Measurements from ENCODE around the gene UBTD1.
"Not testable (repeated sequence)": the region's sequence is repeated elsewhere in the genome, so short reads cannot be mapped to it uniquely, and the experiment has no call there.

The UBTD1 gene

DNA sequence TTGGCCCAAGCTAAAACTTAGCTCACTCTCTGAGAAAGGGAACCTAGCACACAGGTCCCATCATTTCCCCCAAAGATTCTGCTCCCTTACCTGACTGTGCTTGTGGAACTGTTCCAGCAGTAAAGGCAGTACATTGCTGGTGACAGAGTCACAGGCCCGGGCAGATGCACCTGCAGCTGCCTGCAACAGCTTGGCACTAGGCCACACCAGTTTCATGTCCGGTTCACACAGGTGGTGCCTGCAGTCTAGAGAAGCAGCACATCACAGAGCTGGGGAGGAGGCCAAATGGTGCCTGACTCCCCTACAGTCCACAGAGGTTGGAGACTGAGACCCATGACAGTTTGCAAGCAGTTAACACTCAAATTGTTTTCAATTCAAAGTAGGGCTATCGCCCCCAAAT, 30.6 kb upstream of the UBTD1 start:
- H3K4me1 Mint-ChIP-seq (ENCODE audit: low read depth) = peaks cover 1% of the 10 kb centered on the region
- H3K27ac Mint-ChIP-seq = no peak overlapping the region
- H3K36me3 Mint-ChIP-seq (ENCODE audit: low read depth) = peaks cover 35% of the 10 kb centered on the region

DNA sequence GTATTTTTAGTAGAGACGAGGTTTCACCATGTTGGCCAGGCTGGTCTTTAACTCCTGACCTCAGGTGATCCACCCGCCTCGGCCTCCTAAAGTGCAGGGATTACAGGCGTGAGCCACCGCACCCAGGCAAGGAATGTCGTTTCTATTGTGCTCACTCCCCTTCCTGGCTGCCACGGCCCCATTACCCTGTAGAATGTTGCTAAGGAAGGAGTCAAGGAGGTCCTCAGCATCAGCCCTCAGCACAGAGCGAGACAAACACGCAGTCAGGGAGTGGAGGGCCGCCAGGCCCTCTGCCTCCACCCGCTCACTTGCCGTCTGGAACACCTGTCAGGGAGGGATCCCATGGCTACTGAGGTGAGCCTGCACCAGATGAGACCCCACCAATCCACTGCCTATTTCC, 29.9 kb upstream of the UBTD1 start:
- not testable (repeated sequence) for H3K27me3 Mint-ChIP-seq (ENCODE audit: low read depth); H3K4me3 Mint-ChIP-seq; H3K4me1 Mint-ChIP-seq (ENCODE audit: low read depth); H3K27ac Mint-ChIP-seq; H3K9me3 Mint-ChIP-seq
- H3K36me3 Mint-ChIP-seq (ENCODE audit: low read depth) = peaks cover 35% of the 10 kb centered on the region

More for the DNA sequence above, 30.6 kb upstream of the UBTD1 start:
- Mint-ChIP-seq H3K27me3 (ENCODE audit: low read depth) (no peaks in the 10 kb centered on the region), H3K9me3 (no peaks in the 10 kb centered on the region), H3K4me3 (no peak overlapping the region)

DNA sequence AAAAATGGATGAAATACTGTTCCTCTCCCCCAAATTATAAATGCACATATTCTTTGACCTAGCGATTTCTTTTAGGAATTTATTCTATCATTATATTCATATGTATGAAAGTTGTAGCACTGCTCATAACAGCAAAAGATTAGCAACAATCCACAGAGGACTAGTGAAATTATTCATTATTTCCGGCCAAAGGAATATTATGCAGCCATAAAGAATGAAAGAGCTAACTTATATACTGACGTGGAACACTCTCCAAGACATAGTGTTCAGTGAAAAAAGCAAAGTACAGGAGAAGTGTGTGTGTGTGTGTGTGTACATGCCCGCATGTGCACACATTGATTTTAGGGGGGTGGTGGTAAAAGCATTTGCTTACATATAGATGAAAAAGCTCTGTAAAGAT, 23.8 kb upstream of the UBTD1 start:
- Mint-ChIP-seq H3K4me1 (ENCODE audit: low read depth) (no peaks in the 10 kb centered on the region), H3K9me3 (no peaks in the 10 kb centered on the region), H3K4me3 (no peak overlapping the region), H3K27me3 (ENCODE audit: low read depth) (no peaks in the 10 kb centered on the region), H3K36me3 (ENCODE audit: low read depth) (peaks cover 50% of the 10 kb centered on the region), H3K27ac (no peak overlapping the region)

DNA sequence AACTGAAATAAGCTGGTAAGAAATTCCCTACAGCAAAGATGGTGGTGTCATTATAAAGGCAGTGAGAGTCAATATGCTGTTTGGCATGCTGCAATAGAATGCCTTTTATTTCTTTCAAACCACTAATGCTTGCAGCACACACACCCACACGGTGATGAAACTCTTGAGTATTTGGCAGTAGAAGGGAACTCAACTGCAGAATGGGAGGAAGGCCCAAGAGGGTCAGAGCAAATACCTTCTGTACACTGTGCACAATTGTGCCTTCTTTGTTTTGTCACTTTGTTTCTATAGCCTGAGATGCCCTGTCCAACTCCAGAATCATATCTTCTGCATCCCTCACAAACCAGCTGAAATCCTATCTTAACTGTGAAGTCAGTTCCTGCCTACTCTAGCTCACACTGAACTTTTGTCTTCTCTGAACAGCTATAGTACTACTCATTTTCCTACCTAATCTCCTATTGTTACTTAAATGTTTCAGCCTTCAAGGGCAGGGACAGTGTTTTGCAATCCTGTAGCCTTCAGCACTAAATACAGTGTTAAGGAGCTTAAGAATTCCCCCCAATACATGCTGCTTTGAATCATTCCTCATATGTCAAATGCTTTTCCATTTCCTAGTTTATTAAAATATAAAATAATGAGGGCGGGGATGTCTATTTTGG, 22.7 kb upstream of the UBTD1 start:
- Mint-ChIP-seq H3K4me3 (no peak overlapping the region), H3K36me3 (ENCODE audit: low read depth) (peaks cover 50% of the 10 kb centered on the region), H3K4me1 (ENCODE audit: low read depth) (no peaks in the 10 kb centered on the region), H3K27ac (no peak overlapping the region), H3K27me3 (ENCODE audit: low read depth) (no peaks in the 10 kb centered on the region), H3K9me3 (no peaks in the 10 kb centered on the region)

DNA sequence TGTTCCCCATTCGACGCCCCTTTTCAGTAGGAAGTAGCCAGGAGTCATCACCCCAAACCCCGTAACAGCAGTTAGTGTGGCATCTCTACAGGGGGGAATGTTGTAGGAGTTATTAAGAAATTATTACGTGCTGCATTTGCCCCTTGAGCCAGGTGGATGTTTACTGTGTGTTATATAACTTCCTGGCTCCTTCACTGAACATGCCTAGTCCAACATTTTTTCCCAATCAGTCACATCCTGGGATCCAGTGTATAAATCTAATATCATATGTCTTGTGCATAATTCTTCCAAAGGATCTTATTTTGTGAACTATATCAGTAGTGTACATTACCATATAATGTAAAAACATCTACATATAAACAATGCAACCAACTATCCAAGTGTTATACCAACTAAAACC, 19.3 kb upstream of the UBTD1 start:
- H3K9me3 Mint-ChIP-seq; H3K27ac Mint-ChIP-seq; H3K4me3 Mint-ChIP-seq; H3K27me3 Mint-ChIP-seq (ENCODE audit: low read depth); H3K4me1 Mint-ChIP-seq (ENCODE audit: low read depth): not testable (repeated sequence)
- H3K36me3 Mint-ChIP-seq (ENCODE audit: low read depth) = peaks cover 47% of the 10 kb centered on the region

- Mint-ChIP-seq H3K4me1 (ENCODE audit: low read depth) (no peaks in the 10 kb centered on the region), H3K9me3 (no peaks in the 10 kb centered on the region), H3K27me3 (ENCODE audit: low read depth) (no peaks in the 10 kb centered on the region), H3K27ac (no peak overlapping the region), H3K36me3 (ENCODE audit: low read depth) (peaks cover 42% of the 10 kb centered on the region), H3K4me3 (no peak overlapping the region)
Observed at GRCh38 chr10:97479939-97480338, 18.8 kb upstream of the UBTD1 start.

GRCh38 chr10:97481071-97481470, 17.7 kb upstream of the UBTD1 start:
- peaks cover 2% of the 10 kb centered on the region for H3K4me1 Mint-ChIP-seq (ENCODE audit: low read depth)
- H3K4me3 Mint-ChIP-seq = no peak overlapping the region
- H3K27ac Mint-ChIP-seq = no peak overlapping the region
- H3K27me3 Mint-ChIP-seq (ENCODE audit: low read depth) = no peaks in the 10 kb centered on the region
- no peaks in the 10 kb centered on the region for H3K9me3 Mint-ChIP-seq
- peaks cover 38% of the 10 kb centered on the region for H3K36me3 Mint-ChIP-seq (ENCODE audit: low read depth)

DNA sequence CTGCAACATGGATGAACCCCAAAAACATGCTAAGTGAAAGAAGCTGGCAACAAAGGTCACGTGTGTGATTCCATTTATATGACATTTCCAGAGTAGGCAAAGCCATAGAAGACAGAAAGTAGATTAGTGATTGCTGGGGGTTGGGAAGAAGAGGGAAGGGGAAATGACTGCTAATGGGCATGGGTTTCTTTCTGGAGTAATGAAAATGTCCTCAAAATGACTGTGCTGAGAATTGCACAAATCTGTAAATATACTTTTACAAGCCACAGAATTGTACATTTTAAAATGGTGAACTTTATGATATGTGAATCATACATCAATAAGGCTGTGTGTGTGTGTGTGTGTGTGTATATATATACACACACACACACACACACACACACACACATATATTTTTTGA, 16.3 kb upstream of the UBTD1 start:
- H3K36me3 Mint-ChIP-seq (ENCODE audit: low read depth) = peaks cover 34% of the 10 kb centered on the region
- H3K27ac Mint-ChIP-seq = no peak overlapping the region
- no peaks in the 10 kb centered on the region for H3K9me3 Mint-ChIP-seq
- H3K4me1 Mint-ChIP-seq (ENCODE audit: low read depth) = peaks cover 4% of the 10 kb centered on the region
- H3K4me3 Mint-ChIP-seq = no peak overlapping the region
- no peaks in the 10 kb centered on the region for H3K27me3 Mint-ChIP-seq (ENCODE audit: low read depth)

DNA sequence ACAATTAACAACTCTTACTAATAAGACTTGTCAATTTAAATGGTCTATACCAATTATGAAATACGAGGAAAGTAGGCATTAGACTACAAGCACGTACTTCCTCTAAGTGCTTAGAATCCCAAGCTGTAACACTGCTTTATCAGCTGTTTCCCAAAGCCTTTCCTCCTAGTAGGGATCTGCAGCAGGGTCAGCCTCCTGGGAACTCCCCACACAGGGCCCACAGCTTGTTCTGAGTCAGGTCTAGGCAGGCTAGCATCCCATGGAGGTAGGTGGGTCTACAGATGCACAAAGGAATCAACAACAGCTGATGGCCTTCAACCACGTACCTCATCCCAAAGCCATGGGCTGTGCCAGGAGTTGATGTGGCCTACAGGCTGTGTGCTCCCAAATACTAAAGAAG, 15.2 kb upstream of the UBTD1 start:
- no peaks in the 10 kb centered on the region for H3K27me3 Mint-ChIP-seq (ENCODE audit: low read depth)
- H3K36me3 Mint-ChIP-seq (ENCODE audit: low read depth) = peaks cover 30% of the 10 kb centered on the region
- H3K9me3 Mint-ChIP-seq = no peaks in the 10 kb centered on the region
- no peak overlapping the region for H3K27ac Mint-ChIP-seq
- peaks cover 5% of the 10 kb centered on the region for H3K4me1 Mint-ChIP-seq (ENCODE audit: low read depth)
- H3K4me3 Mint-ChIP-seq = no peak overlapping the region

- no peaks in the 10 kb centered on the region for H3K9me3 Mint-ChIP-seq
- no peak overlapping the region for H3K4me3 Mint-ChIP-seq
- peaks cover 6% of the 10 kb centered on the region for H3K4me1 Mint-ChIP-seq (ENCODE audit: low read depth)
- H3K27ac Mint-ChIP-seq = no peak overlapping the region
- H3K36me3 Mint-ChIP-seq (ENCODE audit: low read depth) = peaks cover 30% of the 10 kb centered on the region
- H3K27me3 Mint-ChIP-seq (ENCODE audit: low read depth) = no peaks in the 10 kb centered on the region
Observed at GRCh38 chr10:97483921-97484320, 14.8 kb upstream of the UBTD1 start.

DNA sequence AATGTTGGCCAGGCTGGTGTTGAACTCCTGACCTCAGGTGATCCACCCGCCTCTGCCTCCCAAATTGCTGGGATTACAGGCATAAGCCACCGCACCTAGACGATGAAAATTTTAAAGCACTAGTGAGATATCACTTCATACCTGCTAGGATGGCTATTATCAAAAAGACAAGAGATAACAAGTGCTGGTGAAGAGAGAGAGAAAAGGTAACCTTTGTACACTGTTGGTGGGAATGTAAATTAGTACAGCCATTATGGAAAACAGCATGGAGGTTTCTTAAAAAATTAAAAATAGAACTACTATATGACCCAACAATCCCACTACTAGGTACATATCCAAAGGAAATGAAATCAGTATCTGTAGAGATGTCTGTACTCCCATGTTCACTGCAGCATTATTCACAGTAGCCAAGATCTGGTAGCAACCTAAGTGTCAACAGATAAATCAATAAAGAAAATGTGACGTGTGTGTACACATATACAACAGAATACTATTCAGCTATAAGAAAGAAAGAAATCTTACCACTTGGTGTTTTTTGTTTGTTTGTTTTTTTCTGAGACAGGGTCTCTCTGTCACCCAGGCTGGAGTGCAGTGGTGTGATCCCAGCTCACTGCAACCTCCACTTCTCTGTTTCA, 13.0 kb upstream of the UBTD1 start:
- H3K36me3 Mint-ChIP-seq (ENCODE audit: low read depth) = peaks cover 23% of the 10 kb centered on the region
- peaks cover 16% of the 10 kb centered on the region for H3K4me1 Mint-ChIP-seq (ENCODE audit: low read depth)
- no peaks in the 10 kb centered on the region for H3K9me3 Mint-ChIP-seq
- H3K27me3 Mint-ChIP-seq (ENCODE audit: low read depth) = no peaks in the 10 kb centered on the region
- H3K27ac Mint-ChIP-seq = no peak overlapping the region
- no peak overlapping the region for H3K4me3 Mint-ChIP-seq

GRCh38 chr10:97490592-97490991, 8.1 kb upstream of the UBTD1 start:
- Mint-ChIP-seq H3K4me3 (no peak overlapping the region), H3K9me3 (no peaks in the 10 kb centered on the region), H3K27ac (no peak overlapping the region), H3K27me3 (ENCODE audit: low read depth) (no peaks in the 10 kb centered on the region), H3K36me3 (ENCODE audit: low read depth) (peaks cover 14% of the 10 kb centered on the region), H3K4me1 (ENCODE audit: low read depth) (peaks cover 29% of the 10 kb centered on the region)

DNA sequence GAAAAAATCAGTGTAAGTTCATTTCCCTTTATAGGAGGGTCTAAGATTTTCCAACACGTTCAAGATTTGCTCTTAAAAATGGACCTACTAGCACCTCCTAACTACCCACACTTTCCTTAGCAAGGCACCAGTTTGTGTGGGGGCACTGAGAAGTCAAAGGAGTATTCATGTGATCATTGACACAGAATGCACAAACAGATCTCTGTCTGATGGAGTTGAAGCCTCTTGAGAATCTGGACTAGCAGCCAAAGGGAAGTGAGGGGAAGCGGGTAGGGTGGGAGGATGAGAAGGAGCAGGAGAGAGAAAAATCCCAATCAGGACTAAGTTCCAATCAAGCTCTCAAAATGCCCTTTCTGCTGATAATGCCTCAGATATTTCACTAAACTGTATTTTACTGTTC, 4.6 kb upstream of the UBTD1 start:
- no peak overlapping the region for H3K27ac Mint-ChIP-seq
- H3K4me3 Mint-ChIP-seq = no peak overlapping the region
- no peaks in the 10 kb centered on the region for H3K27me3 Mint-ChIP-seq (ENCODE audit: low read depth)
- H3K4me1 Mint-ChIP-seq (ENCODE audit: low read depth) = peaks cover 41% of the 10 kb centered on the region
- H3K9me3 Mint-ChIP-seq = no peaks in the 10 kb centered on the region
- H3K36me3 Mint-ChIP-seq (ENCODE audit: low read depth) = peaks cover 7% of the 10 kb centered on the region

DNA sequence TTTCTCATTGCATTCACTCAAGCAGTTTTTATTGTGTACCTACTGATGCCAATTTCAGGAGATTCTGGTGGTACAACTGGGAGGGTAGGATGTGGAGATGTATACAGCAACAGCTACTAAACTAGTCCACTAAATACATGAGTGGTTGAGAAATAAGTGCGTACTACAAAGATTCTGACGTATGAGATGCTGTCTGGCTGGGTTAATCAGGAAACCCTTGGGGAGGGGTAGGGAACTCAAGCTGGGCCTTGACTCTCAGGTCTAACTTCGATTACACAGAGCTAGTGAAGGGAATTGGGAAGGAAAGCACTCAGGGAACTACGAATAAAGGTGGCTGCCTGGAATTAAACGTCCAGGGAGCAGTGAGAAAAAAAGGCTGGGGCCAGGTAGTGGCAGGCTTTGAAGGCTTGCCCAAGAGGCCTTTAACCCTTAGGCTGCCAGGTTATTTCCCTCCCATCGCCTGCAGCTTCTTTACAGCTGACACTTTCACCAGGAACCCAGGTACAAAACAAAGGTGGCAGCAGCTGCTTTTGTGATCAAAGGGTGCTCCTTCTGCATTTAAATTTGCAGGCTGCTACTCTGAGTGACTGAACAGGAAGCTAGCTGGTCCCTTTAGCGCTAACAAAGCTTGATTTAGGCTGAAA, 3.7 kb upstream of the UBTD1 start:
- peaks cover 7% of the 10 kb centered on the region for H3K36me3 Mint-ChIP-seq (ENCODE audit: low read depth)

DNA sequence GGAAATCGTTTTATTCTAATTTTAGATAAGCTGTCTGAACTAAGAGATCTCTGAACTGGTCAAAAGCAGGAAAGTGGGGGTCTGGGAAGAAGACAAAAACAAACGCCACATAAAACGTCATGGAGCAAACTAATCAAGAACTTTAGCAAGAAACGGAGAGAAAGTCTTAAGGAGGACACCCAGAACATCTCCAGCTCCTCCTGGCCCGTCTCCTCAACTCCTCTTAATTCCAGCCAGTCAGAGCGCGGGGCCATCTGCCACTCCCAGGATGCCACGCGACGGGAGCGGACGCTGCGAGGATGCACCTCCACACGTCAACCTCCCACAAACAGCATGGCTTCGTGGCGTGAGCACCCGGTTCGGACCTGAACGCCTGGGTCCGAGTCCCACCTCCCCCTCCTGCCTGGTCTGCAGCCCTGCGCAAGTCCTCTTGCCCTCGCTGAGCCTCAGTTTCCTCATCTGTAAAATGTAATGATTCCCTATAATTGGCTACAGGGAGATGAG, 1.1 kb upstream of the UBTD1 start:
- Mint-ChIP-seq H3K9me3 (no peaks in the 10 kb centered on the region), H3K27ac (peak overlapping the region; percentile 98), H3K36me3 (ENCODE audit: low read depth) (peaks cover 4% of the 10 kb centered on the region), H3K27me3 (ENCODE audit: low read depth) (peaks cover 30% of the 10 kb centered on the region), H3K4me1 (ENCODE audit: low read depth) (peaks cover 35% of the 10 kb centered on the region), H3K4me3 (peak overlapping the region; percentile 93)

More for the DNA sequence above, 3.7 kb upstream of the UBTD1 start:
- Mint-ChIP-seq H3K4me1 (ENCODE audit: low read depth) (peaks cover 38% of the 10 kb centered on the region), H3K4me3 (peak overlapping the region; percentile 66), H3K27ac (peak overlapping the region; percentile 73), H3K27me3 (ENCODE audit: low read depth) (peaks cover 4% of the 10 kb centered on the region), H3K9me3 (no peaks in the 10 kb centered on the region)
